HAP-1 (cell line): ENCODE data around the gene SGCA.

Experiments used
- DNase-seq, 2 experiments: peaks; one replicate each; pipeline ENCODE4 v3.0.0-alpha.2; 2016 to 2020; ENCODE audit warnings: low spot score in 2 of 2
- H3K27me3 ChIP-seq: fragments of 250-450 bp; sonication (Bioruptor Pico); 2 replicates; pipeline ENCODE4 v1.5.1; 2020; ENCODE audit warnings: low read depth, mild to moderate bottlenecking, moderate library complexity
- H3K36me3 ChIP-seq: fragments of 250-450 bp; sonication (Bioruptor Pico); replicated peaks from 2 replicates; pipeline ENCODE4 v1.5.1; 2020; ENCODE audit warnings: mild to moderate bottlenecking
- H3K4me1 ChIP-seq: fragments of 250-450 bp; sonication (Bioruptor Pico); 2 replicates; pipeline ENCODE4 v1.5.1; 2020; ENCODE audit warnings: mild to moderate bottlenecking
- H3K4me3 ChIP-seq: fragments of 250-450 bp; sonication (Bioruptor Pico); 2 replicates; pipeline ENCODE4 v1.5.1; 2020; ENCODE audit warnings: mild to moderate bottlenecking, moderate library complexity
- H3K9me3 ChIP-seq: fragments of 250-450 bp; sonication (Bioruptor Pico); 2 replicates; pipeline ENCODE4 v1.5.1; 2020; ENCODE audit warnings: mild to moderate bottlenecking, moderate library complexity
- in situ Hi-C: fragments of 300-500 bp; cut with MboI; formaldehyde crosslinking; loops from 3 replicates; pipeline ENCODE4 v1.14.3; 2020; ENCODE audit warnings: low sequenced_read_pairs, inconsistent platforms, mixed read lengths

Gene SGCA

GRCh38 chr17:50218071-50218759, 52.4 kb downstream of the SGCA start:
- H3K27me3 ChIP-seq: peaks cover 5% of the 10 kb centered on the region; the same call in 1 of the 2 replicates
- H3K4me3 ChIP-seq: no peak overlapping the region
- in situ Hi-C loops: no loop called here
- no peaks in the 10 kb centered on the region for H3K36me3 ChIP-seq
- H3K4me1 ChIP-seq: peaks cover 3% of the 10 kb centered on the region; the same call in 1 of the 2 replicates
- H3K9me3 ChIP-seq: no peaks in the 10 kb centered on the region
- DNase-seq: no peak

DNA sequence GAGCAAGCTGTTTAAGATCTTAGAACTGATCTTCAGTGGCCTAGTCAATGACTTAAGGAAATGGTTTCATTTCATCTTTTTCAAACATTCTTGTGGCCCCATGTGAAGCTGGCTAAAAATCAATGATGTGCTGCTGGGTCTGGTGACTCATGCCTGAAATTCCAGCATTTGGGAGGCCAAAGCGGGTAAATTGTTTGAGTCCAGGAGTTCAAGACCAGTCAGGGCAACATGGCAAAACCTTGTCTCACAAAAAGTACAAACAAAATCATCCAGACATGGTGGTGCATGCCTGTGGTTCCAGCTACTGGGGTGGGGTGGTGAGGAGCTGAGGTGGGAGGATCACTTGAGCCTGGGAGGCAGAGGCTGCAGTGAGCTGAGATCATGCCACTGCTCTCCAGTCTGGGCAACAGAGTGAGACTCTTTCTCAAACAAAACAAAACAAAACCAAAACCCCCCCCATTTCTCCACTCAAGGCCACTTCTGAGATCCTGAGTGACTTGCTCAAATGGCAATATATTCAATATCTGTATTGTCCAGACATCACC, 53.0 kb downstream of the SGCA start:
- no peak for DNase-seq
- in situ Hi-C loops: no loop called here

DNA sequence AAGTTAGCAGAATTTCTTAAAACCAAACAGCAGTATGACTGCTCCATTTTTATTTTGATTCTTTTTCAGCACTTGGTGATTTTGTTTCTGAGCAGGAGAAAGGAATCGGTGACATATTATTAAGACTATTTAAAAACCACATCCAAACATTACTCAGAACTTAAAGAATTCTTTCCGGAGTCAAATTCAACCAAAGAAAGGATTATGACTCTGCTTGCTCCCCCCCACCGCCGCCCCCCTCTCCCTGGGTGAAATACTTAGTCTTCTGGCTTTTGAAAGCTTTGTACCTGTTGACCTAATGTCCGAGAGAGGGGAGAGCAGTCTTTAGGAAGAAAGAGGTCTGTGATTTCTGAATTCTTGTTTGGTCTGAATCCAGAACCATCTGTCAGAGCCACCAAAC, 53.5 kb downstream of the SGCA start:
- Histone ChIP-seq H3K4me1 (peaks cover 3% of the 10 kb centered on the region; the same call in 1 of the 2 replicates), H3K27me3 (peaks cover 5% of the 10 kb centered on the region; the same call in 1 of the 2 replicates), H3K36me3 (no peaks in the 10 kb centered on the region), H3K4me3 (no peak overlapping the region), H3K9me3 (0 out of 2 replicates have a peak, but pooled peaks cover 2% of the 10 kb centered on the region)
- in situ Hi-C loops: no loop called here
- DNase-seq: no peak

More for the DNA sequence above, 53.0 kb downstream of the SGCA start:
- Histone ChIP-seq H3K4me1 (peaks cover 3% of the 10 kb centered on the region; the same call in 1 of the 2 replicates), H3K27me3 (peaks cover 5% of the 10 kb centered on the region; the same call in 1 of the 2 replicates), H3K36me3 (no peaks in the 10 kb centered on the region), H3K4me3 (no peak overlapping the region), H3K9me3 (no peaks in the 10 kb centered on the region)

DNA sequence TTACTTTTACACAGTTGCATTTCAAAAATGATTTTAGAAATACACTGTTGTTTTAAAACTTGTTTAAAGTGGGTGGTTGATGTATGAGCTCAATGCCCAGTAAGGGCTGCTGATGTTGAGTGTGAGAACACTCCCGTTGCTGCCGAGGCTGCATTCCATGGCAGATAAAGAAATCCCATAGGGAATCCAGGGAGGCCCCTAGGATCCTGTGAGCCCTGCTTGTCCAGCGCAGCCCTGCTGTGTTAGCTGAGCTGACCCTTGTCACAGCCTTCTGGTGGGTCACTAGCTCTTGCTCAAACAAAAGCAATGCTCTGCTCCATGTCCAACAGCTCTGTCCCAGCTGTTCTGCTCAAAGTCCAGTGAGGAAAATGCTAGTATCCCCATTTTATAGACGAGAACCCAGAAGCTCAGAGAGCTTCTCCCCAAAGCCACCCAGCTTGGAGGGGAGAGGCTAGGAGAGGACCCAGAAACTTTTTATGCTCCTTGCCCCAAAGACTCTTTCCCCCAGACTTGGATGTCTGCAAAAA, 54.2 kb downstream of the SGCA start:
- in situ Hi-C loops: no loop called here
- no peak for DNase-seq
- Histone ChIP-seq H3K36me3 (no peaks in the 10 kb centered on the region), H3K4me3 (no peak overlapping the region), H3K4me1 (peaks cover 3% of the 10 kb centered on the region; the same call in 1 of the 2 replicates), H3K27me3 (peaks cover 5% of the 10 kb centered on the region; the same call in 1 of the 2 replicates), H3K9me3 (0 out of 2 replicates have a peak, but pooled peaks cover 2% of the 10 kb centered on the region)

GRCh38 chr17:50220811-50221210, 55.0 kb downstream of the SGCA start:
- no peak for DNase-seq
- H3K4me1 ChIP-seq: peaks cover 3% of the 10 kb centered on the region; the same call in 1 of the 2 replicates
- no peaks in the 10 kb centered on the region for H3K36me3 ChIP-seq
- peaks cover 2% of the 10 kb centered on the region; the same call in 1 of the 2 replicates for H3K9me3 ChIP-seq
- no peak overlapping the region for H3K4me3 ChIP-seq
- in situ Hi-C loops: no loop called here
- H3K27me3 ChIP-seq: peaks cover 3% of the 10 kb centered on the region; the same call in 1 of the 2 replicates

GRCh38 chr17:50221266-50221863, 55.6 kb downstream of the SGCA start:
- H3K4me3 ChIP-seq: no peak overlapping the region
- no peak for DNase-seq

DNA sequence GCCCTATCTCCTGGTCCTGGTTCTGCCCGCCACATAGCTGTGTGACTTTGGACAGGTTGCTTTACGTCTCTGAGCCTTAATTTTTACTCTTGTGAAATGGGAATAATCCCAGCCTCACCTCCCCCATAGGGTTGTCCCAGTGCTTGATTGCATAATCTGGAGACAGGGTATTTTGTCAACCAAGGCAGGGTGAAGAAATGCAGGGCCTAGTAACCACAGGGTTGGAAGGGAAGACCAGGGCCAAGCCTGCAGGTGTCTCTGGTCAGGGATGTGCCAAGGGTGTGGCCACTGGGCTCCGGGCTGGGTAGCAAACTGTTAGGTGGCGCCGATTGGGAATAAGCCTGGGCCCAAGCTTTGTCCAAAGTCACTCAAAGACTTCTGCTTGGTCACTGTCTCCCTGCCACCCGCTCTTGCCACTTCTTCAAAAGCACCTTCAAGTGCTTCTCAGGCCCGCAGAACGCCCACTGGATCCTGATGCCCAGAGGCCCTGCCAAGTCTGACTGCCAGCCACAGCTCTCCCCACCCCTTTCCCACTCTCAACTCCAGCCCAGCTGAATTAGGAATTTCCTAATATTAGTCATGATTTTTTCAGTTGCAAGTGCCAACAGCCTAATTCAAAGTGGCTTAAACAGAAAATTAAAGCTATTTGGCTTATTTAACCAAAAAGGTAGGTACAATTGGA, 56.2 kb downstream of the SGCA start:
- H3K27me3 ChIP-seq: 0 out of 2 replicates have a peak, but pooled peaks cover 3% of the 10 kb centered on the region
- no peak for DNase-seq
- in situ Hi-C loops: no loop called here
- H3K4me3 ChIP-seq: no peak overlapping the region
- H3K4me1 ChIP-seq: peaks cover 3% of the 10 kb centered on the region; the same call in 1 of the 2 replicates
- no peaks in the 10 kb centered on the region for H3K36me3 ChIP-seq
- peaks cover 5% of the 10 kb centered on the region; the same call in 1 of the 2 replicates for H3K9me3 ChIP-seq

More at GRCh38 chr17:50221266-50221863, 55.6 kb downstream of the SGCA start:
- peaks cover 2% of the 10 kb centered on the region; the same call in 1 of the 2 replicates for H3K9me3 ChIP-seq
- H3K4me1 ChIP-seq: peaks cover 3% of the 10 kb centered on the region; the same call in 1 of the 2 replicates
- 0 out of 2 replicates have a peak, but pooled peaks cover 3% of the 10 kb centered on the region for H3K27me3 ChIP-seq
- in situ Hi-C loops: no loop called here
- no peaks in the 10 kb centered on the region for H3K36me3 ChIP-seq

DNA sequence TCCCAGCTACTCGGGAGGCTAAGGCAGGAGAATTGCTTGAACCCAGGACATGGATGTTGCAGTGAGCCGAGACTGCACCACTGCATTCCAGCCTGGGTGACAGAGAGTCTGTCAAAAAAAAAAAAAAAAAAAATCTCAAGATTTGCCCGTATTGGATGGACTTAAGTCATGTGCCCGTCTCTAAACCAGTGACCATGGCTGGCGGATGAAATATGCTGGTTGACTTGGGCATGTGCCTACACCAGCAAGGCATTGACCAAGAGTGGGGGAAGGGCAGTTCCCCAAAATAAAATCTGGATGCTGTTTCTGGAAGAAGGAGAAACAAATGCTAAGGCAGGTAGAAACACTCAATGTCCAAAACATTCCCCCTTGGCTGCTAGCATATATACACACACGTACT, 57.1 kb downstream of the SGCA start:
- H3K4me3 ChIP-seq: no peak overlapping the region
- in situ Hi-C loops: no loop called here
- 0 out of 2 replicates have a peak, but pooled peaks cover 3% of the 10 kb centered on the region for H3K27me3 ChIP-seq
- no peak for DNase-seq
- peaks cover 5% of the 10 kb centered on the region; the same call in 1 of the 2 replicates for H3K9me3 ChIP-seq
- H3K4me1 ChIP-seq: peaks cover 3% of the 10 kb centered on the region; the same call in 1 of the 2 replicates
- H3K36me3 ChIP-seq: no peaks in the 10 kb centered on the region
